Liver (tissue), 4 donors: ENCODE measurements around the gene TEDC1. TPM values are rescaled to one million over a fixed set of nuclear protein-coding genes. Genes with fewer than 3 reads are reported as not detected.

Source experiments
- polyA plus RNA-seq, 2 donors: library from polyadenylated mRNA; stranded (reverse) in 1 of 2; unstranded in 1 of 2; fragments of 200-250 nt in 1 of 2; fragments of >200 nt in 1 of 2; fragmentation: Nextera tagmentation in 1 of 2; extraction: Ambion mirVana in 1 of 2; gene quantifications; one replicate each; pipeline versions ENCODE4 v1.2.1 to v1.2.3, GENCODE V29; 2013 to 2015
- total RNA-seq, 2 donors: library from RNA; depleted of rRNA; stranded (reverse); fragments of >200 nt; gene quantifications; one replicate each; pipeline ENCODE4 v1.2.3, GENCODE V29; 2014
- donor health status: healthy.
- donor health status: healthy.
- donor health status: healthy.

TEDC1 gene
- total and polyA plus RNA-seq, 4 donors, result 0.97 to 7.5 (median 3.2) TPM

Other genes starting within 250 kb of the TEDC1 start
- gene BTBD6, start 242.7 kb upstream of the TEDC1 start, total RNA-seq, result 10 to 100 TPM; 15.9 to 17.5 TPM
- gene BTBD6, start 242.7 kb upstream of the TEDC1 start, polyA plus RNA-seq, result 10 to 100 TPM in 1 of 2 donors, 1 to 10 TPM in 1; 5.8 to 18.1 TPM
- gene BRF1, start 190.2 kb upstream of the TEDC1 start, total RNA-seq, result 10 to 100 TPM; 13.0 to 24.1 TPM
- 1 to 10 TPM; 4.6 to 8.3 TPM for gene BRF1, start 190.2 kb upstream of the TEDC1 start, polyA plus RNA-seq
- 10 to 100 TPM; 10.2 to 21.9 TPM for gene PACS2, start 176.5 kb upstream of the TEDC1 start, total RNA-seq
- gene PACS2, start 176.5 kb upstream of the TEDC1 start, polyA plus RNA-seq, result 1 to 10 TPM; 5.1 to 9.5 TPM
- gene TEX22, start 92.7 kb upstream of the TEDC1 start, total RNA-seq, result under 1 TPM; 0.08 to 0.14 TPM
- gene TEX22, start 92.7 kb upstream of the TEDC1 start, polyA plus RNA-seq, result under 1 TPM in 1 of 2 donors, not detected in 1; 0.02 TPM
- 10 to 100 TPM; 27.9 to 28.1 TPM for gene MTA1, start 71.4 kb upstream of the TEDC1 start, total RNA-seq
- gene MTA1, start 71.4 kb upstream of the TEDC1 start, polyA plus RNA-seq, result 10 to 100 TPM in 1 of 2 donors, 1 to 10 TPM in 1; 3.7 to 14.0 TPM
- 10 to 100 TPM in 1 of 2 donors, 1 to 10 TPM in 1; 4.3 to 10.9 TPM for gene CRIP2, start 16.4 kb upstream of the TEDC1 start, total RNA-seq
- 10 to 100 TPM; 30.6 to 40.0 TPM for gene CRIP2, start 16.4 kb upstream of the TEDC1 start, polyA plus RNA-seq
- gene CRIP1, start 4.4 kb upstream of the TEDC1 start, total RNA-seq, result 1 to 10 TPM; 1.4 to 1.8 TPM
- 10 to 100 TPM in 1 of 2 donors, 1 to 10 TPM in 1; 6.0 to 11.4 TPM for gene CRIP1, start 4.4 kb upstream of the TEDC1 start, polyA plus RNA-seq
- under 1 TPM; 0.33 to 0.37 TPM for gene TMEM121, start 35.3 kb downstream of the TEDC1 start, total RNA-seq
- 1 to 10 TPM in 1 of 2 donors, not detected in 1; 1.5 TPM for gene TMEM121, start 35.3 kb downstream of the TEDC1 start, polyA plus RNA-seq